ENCODE measurements around the gene IVL. TPM values are rescaled to one million over a fixed set of nuclear protein-coding genes. Genes with fewer than 3 reads are reported as not detected.

The IVL gene
- polyA plus RNA-seq, 3 donors: 0.09 to 0.16 TPM; not detected in 1

DNA sequence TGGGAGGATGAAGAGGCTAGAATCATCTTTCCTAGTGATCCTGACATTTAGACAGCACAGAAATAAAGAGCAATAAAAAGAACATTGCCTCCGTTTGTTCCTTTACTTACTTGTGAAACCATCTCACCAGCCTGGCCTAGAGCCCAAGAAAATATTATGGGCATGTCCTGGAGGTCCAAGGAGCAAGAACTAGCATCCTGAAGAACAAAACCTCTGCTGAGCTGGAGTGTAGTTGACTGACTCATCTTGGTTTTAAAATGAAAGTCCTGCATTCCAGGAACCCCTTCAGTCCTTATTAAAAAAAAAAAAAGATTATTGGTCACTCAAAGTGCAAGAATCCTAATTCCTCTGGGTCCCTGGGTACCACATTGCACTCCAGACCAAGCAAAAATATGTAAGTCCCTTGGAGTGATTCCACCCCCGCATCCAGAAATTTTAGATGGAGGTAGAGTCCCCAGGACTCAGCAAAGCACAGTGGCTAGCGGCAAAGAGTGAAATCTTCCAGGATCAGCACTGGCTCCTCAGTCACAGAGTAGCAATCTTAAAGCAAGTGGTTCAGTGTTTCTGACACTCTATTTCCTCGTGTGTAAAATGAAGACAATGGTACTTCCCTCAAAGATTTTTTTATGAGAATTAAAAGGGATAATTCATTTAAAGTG, 23.3 kb upstream of the IVL start:
- no peak for DNase-seq (ENCODE audit: extremely low read depth in 1 of 11, low read depth in 9 of 11, low spot score in 4 of 11)

DNA sequence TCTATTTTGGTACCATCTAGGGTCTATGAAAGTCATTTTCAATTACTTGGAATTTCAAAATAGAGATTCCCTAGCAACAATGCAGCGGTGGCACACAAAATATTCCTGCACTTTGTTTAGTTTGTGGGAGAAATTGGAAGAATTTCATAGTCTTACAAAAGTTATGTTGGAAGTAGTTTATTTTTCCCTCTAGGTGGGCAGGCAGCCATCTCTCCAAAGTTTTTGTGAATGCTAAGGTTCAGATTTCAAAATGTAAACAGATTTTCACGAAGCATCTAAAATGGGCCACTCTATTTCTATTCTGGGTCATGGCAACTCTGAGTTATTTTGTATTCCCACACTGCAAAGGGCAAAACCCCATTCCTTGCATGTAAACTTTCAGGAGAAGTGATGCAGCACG, 22.3 kb upstream of the IVL start:
- DNase-seq (ENCODE audit: extremely low read depth in 1 of 11, low read depth in 9 of 11, low spot score in 4 of 11): no peak

DNA sequence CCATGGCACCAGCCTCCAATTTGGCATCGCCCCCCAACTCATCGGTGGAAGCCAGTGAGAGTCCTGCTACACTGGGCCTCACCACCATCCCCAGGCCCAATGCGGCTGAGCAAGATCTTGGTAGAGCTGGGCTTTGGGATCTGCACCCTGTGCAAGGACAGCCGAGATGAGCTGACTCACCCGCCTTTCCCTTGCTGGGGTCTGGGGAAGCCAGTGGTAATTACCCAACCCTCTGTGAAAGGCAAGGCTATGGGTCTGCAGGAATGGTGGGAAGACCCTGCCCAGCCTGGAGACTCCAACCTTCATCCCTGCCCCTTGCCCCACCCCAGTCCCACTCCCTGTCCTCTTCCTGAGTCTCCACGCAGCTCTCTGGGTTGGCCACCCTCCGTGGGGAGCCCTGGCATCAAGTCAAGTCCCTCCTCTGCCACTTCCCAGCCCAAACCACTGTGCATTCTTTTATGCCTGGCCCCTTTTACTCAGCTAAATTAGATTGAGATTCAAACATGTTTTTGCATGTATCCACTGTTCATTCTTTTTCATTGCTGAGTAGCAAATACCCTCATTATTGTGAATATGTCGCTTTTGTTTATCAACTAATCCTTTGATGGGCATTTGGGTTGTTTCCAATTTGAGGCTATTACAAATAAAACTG, 21.5 kb upstream of the IVL start:
- no peak for DNase-seq (ENCODE audit: extremely low read depth in 1 of 11, low read depth in 9 of 11, low spot score in 4 of 11)

GRCh38 chr1:152888126-152888525, 20.2 kb upstream of the IVL start:
- no peak for DNase-seq (ENCODE audit: extremely low read depth in 1 of 11, low read depth in 9 of 11, low spot score in 4 of 11)

- DNase-seq (ENCODE audit: extremely low read depth in 1 of 11, low read depth in 9 of 11, low spot score in 4 of 11): no peak
Observed at GRCh38 chr1:152899027-152899426, 9.3 kb upstream of the IVL start.

- no peak for DNase-seq (ENCODE audit: extremely low read depth in 1 of 11, low read depth in 9 of 11, low spot score in 4 of 11)
Observed at GRCh38 chr1:152899883-152900282, 8.5 kb upstream of the IVL start.

DNA sequence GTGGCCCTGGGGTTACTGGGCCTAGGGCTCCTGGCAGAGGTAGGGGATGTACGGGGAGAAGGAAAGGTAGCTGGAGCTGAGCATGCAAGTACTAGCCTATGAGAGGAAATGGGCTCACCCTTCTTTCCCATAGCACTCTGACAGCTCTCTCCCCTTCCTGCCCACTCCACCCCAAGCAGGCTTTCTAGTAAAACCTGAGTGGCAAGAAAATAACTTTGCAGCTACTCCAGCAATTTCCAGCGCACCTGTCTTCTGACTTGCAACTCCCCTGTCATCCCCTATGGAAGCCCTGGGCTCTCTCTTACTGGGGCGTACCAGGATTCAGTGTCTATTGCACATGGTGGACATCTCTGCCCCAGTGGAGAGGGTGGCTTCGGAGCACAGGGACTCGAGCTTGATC, 6.7 kb upstream of the IVL start:
- no peak for DNase-seq (ENCODE audit: extremely low read depth in 1 of 11, low read depth in 9 of 11, low spot score in 4 of 11)

DNA sequence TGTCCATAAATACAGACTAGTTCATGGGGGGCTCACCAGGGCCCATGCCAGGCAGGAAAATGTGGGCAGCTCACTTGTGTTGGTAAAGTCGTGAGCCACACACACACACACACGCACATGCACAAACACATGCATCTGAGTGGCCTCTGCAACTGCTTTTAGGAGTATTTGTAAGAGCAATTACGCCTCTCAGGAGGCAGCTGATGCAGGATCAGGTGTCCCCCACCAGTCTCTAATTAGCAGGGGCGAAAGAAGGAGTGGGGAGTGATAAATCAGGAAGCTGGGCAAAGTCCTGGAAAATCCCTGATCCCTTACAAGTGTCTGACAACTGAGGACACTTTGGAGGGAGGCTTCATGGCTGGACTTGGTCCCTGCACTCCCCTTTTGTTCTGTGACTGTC, 5.7 kb upstream of the IVL start:
- DNase-seq (ENCODE audit: extremely low read depth in 1 of 11, low read depth in 9 of 11, low spot score in 4 of 11): peak in 8 of 11 donors; percentile 3 to 44 (median 20)

GRCh38 chr1:152904688-152905440, 3.5 kb upstream of the IVL start:
- no peak for DNase-seq (ENCODE audit: extremely low read depth in 1 of 11, low read depth in 9 of 11, low spot score in 4 of 11)

DNA sequence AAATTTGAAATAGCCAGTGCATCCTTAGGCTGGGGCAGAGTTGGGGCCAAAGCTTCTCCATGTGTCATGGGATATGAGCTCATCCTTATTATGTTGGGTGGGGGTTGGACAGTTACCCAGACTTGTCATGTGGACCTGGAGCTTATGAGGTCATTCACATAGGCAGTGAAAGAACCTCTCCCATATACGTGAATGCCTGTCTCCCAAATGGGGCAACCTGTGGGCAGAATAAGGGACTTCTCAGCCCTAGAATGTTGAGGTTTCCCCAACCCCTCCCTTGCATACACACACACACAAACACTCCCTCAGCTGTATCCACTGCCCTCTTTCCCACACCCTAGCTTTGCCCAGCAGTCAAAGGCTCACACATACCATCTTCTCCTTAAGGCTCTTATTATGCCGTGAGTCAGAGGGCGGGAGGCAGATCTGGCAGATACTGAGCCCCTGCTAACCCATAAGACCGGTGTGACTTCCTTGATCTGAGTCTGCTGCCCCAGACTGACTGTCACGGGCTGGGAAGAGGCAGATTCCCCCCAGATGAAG, 2.3 kb upstream of the IVL start:
- no peak for DNase-seq (ENCODE audit: extremely low read depth in 1 of 11, low read depth in 9 of 11, low spot score in 4 of 11)

DNA sequence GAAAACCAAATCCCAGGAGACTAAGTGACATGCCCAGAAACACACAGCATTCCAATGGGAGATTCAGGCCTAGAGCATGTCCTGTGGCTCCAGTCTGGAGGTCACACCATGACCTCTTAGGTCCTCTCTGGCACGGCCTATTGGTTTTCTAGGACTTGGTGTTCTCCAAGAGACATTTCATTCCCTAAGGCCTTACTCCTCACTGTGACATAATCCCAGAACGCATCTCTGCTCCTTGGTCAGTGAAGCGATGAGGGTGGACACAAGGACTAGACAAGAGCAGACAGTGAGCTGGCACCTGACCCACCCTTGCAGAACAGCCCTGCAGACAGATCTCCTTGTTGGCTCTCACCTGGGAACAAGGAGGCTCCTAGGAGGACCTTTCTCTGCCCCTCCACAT, 860 bp downstream of the IVL start:
- DNase-seq (ENCODE audit: extremely low read depth in 1 of 11, low read depth in 9 of 11, low spot score in 4 of 11): no peak

DNA sequence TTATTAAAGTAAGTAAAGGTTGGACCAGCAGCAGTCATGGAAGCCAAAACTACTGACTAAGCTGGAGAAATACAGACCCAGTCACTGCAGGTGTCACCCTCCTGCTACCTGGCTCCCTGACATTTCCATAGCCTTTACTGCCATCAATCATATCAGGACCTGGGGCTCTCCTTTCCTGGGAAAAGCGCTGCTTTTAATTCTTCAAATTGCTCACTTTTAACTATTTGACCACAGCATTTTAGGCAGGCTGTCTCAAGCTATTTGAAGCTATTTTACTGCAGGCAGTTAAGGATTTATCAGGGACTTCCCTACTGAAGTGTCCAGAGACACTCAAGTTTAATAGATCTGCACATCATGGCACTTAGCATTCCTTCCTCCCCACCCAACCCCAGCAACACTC, 4.1 kb downstream of the IVL start:
- no peak for DNase-seq (ENCODE audit: extremely low read depth in 1 of 11, low read depth in 9 of 11, low spot score in 4 of 11)

- DNase-seq (ENCODE audit: extremely low read depth in 1 of 11, low read depth in 9 of 11, low spot score in 4 of 11): no peak
Observed at GRCh38 chr1:152912900-152913299, 4.6 kb downstream of the IVL start.

DNA sequence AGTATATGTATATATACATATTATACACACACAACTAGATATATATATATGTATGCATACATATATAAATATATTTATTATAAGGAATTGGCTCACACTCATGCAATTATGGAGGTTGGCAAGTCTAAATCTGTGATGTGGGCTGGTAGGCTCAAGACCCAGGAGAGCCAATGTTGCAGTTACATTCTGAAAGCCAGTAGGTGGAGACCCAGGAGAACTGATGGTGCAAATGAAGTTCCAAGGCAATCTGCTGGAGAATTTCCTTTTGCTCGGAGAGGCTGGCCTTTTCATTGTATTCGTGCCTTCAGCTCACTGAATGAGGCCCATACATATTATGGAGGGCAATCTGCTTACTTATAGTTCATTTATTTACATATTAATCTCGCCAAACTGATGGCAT, 9.4 kb downstream of the IVL start:
- DNase-seq (ENCODE audit: extremely low read depth in 1 of 11, low read depth in 9 of 11, low spot score in 4 of 11): peak in 3 of 11 donors; percentile 2 to 29 (median 20)

DNA sequence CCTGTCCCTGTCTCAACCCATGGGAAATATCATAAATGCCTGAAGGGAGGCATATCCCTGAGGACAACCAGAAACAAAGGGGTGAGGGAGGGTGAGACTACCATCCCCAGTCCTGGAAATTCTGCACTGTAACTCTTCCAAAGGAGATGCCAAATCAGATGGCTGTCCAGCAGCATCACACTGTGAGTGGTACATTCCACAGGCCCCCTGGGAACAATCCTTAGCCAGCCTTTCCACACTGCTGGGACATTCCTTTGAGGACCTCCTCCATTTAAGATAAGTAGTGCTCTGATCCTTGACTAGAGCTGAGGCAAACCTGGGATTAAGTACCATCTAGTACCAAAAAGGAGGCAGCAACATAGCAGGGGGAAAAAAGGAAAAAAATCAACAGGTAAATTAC, 10.7 kb downstream of the IVL start:
- no peak for DNase-seq (ENCODE audit: extremely low read depth in 1 of 11, low read depth in 9 of 11, low spot score in 4 of 11)

DNA sequence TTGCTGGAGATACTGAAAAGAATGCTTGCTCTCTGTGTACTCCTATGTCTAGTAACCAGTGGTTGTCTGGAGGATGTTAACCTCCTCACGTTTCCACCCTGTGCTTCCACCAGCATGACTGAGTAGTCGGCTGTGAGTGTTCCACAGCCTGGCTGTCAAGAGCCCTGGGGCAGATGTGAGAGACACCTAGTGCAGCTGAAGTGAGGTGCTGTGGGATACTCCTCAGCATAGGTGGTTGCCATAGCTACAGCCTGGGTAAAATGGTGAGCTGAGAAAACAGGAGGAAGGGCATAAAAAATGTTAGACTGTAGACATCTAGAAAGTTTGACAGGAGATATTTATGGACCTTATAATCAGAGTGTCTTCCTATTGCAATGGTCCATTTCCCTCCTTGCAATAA, 15.8 kb downstream of the IVL start:
- no peak for DNase-seq (ENCODE audit: extremely low read depth in 1 of 11, low read depth in 9 of 11, low spot score in 4 of 11)

- DNase-seq (ENCODE audit: extremely low read depth in 1 of 11, low read depth in 9 of 11, low spot score in 4 of 11): no peak
Observed at GRCh38 chr1:152926091-152926490, 17.7 kb downstream of the IVL start.

- DNase-seq (ENCODE audit: extremely low read depth in 1 of 11, low read depth in 9 of 11, low spot score in 4 of 11): no peak
Observed at GRCh38 chr1:152928671-152929070, 20.3 kb downstream of the IVL start.

DNA sequence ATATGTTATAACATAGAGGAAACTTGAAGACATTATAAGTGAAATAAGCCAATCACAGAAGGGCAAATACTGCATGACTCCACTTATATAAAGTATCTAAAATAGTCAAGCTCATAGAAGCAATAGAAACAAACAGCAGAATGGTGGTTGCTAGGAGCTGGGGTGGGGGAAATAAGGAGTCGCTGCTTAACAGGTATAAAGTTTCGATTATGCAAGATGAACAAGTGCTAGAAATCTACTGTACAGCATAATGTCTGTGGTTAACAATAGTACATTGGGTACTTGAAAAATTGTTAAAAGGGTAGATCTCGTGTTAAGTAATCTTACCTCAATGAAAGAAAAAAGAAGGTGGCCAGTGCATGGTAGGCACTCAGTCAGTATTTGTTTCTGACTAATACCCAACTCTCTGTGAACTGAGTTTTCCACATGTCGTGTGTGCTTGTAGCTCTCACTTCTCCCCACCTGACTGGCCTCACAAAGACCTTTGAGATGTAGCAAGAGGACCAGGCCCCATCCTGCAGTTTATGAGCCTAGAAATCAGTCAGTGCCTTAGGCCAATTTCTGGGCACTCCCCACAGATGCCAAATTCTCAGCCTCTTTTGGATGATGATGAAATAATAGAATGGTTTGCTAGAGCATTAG, 23.9 kb downstream of the IVL start:
- DNase-seq (ENCODE audit: extremely low read depth in 1 of 11, low read depth in 9 of 11, low spot score in 4 of 11): no peak

GRCh38 chr1:152933196-152933595, 24.9 kb downstream of the IVL start:
- no peak for DNase-seq (ENCODE audit: extremely low read depth in 1 of 11, low read depth in 9 of 11, low spot score in 4 of 11)
